Left lung (tissue), 10 donors: ENCODE results near the gene CAMK2G. TPM values are rescaled to one million over a fixed set of nuclear protein-coding genes. Genes with fewer than 3 reads are reported as not detected.

Source experiments
- ATAC-seq: fragments of 200-7000 bp; cut with Tn5 transposase; one replicate; pipeline ENCODE4 v1.9.1; 2020; ENCODE audit warnings: moderate library complexity
- DNase-seq, 4 donors: peaks; one replicate each; pipeline ENCODE4 v3.0.0-alpha.2; 2013 to 2020
- H3K27ac ChIP-seq, 2 donors: fragments of 200-600 bp; sonication (generic) in 1 of 2; one replicate each; pipeline versions ENCODE4 v1.5.0 to v1.8.0; 2020 to 2021
- H3K27me3 ChIP-seq, 2 donors: fragments of 200-600 bp; sonication (generic) in 1 of 2; one replicate each; pipeline versions ENCODE4 v1.5.0 to v1.8.0; 2020 to 2021
- H3K36me3 ChIP-seq, 2 donors: fragments of 200-600 bp; sonication (generic) in 1 of 2; one replicate each; pipeline versions ENCODE4 v1.5.0 to v1.8.0; 2020 to 2021
- H3K4me1 ChIP-seq, 2 donors: fragments of 200-600 bp; one replicate each; pipeline ENCODE4 v1.8.0; 2021
- H3K4me3 ChIP-seq, 2 donors: fragments of 200-600 bp; sonication (generic) in 1 of 2; one replicate each; pipeline versions ENCODE4 v1.5.0 to v1.8.0; 2020 to 2021; ENCODE audit warnings: mild to moderate bottlenecking in 1 of 2
- H3K9me3 ChIP-seq, 2 donors: fragments of 200-600 bp; sonication (generic) in 1 of 2; one replicate each; pipeline versions ENCODE4 v1.5.0 to v1.8.0; 2020 to 2021
- CTCF ChIP-seq, 2 donors: fragments of 200-600 bp; sonication (generic) in 1 of 2; IDR thresholded peaks; one replicate each; pipeline versions ENCODE4 v1.5.0 to v1.8.0; 2021; ENCODE audit warnings: antibody characterized with exemption in 2 of 2
- intact Hi-C, 2 donors: fragments of 100-400 bp; cut with DNase I; formaldehyde crosslinking; loops; one replicate each; pipeline versions ENCODE4 v1.11.2 to v1.14.2; 2022
- polyA plus RNA-seq, 6 donors: library from polyadenylated mRNA; unstranded; fragments of 120-200 nt; gene quantifications; one replicate each; pipeline ENCODE4 v1.2.1, GENCODE V29; 2013; ENCODE audit not compliant: insufficient read length in 6 of 6
- total RNA-seq, 2 donors: library from RNA; stranded (reverse); fragmentation: NEBNext Ultra II Directional; extraction: Animal tissue kit (Norgen Biotek cat#: 25700); gene quantifications; one replicate each; pipeline ENCODE4 v1.2.1, GENCODE V29; 2021
- donor health status: DM: no; HTN: yes; CAD: no.
- donor health status: DM: no; HTN: no; CAD: no.

Gene CAMK2G
- total and polyA plus RNA-seq, 8 donors, result 28.9 to 44.5 (median 35.4) TPM

- H3K9me3 ChIP-seq, result no peaks in the 10 kb centered on the region
- H3K4me3 ChIP-seq, result no peak overlapping the region
- TF ChIP-seq CTCF (IDR thresholded peaks at IDR 0.05), result no peak
- peaks cover 0 to 67% of the 10 kb centered on the region in 2 donors for H3K36me3 ChIP-seq
- ATAC-seq, result no peak
- no peak for DNase-seq
- H3K27me3 ChIP-seq, result no peaks in the 10 kb centered on the region
- intact Hi-C loops, result no loop called here
- H3K4me1 ChIP-seq, result peaks cover 5 to 51% of the 10 kb centered on the region in 2 donors
- no peak overlapping the region for H3K27ac ChIP-seq
Measured at GRCh38 chr10:73807471-73807870, 66.9 kb downstream of the CAMK2G start.

- intact Hi-C loops, result no loop called here
- Histone ChIP-seq H3K27me3 (no peaks in the 10 kb centered on the region), H3K9me3 (no peaks in the 10 kb centered on the region), H3K4me3 (no peak overlapping the region), H3K36me3 (peaks cover 0 to 78% of the 10 kb centered on the region in 2 donors), H3K27ac (no peak overlapping the region), H3K4me1 (peaks cover 5 to 45% of the 10 kb centered on the region in 2 donors)
- DNase-seq (no peak), ATAC-seq (no peak)
- TF ChIP-seq CTCF (IDR thresholded peaks at IDR 0.05), result no peak
Measured at GRCh38 chr10:73806176-73806950, 68.0 kb downstream of the CAMK2G start.

DNA sequence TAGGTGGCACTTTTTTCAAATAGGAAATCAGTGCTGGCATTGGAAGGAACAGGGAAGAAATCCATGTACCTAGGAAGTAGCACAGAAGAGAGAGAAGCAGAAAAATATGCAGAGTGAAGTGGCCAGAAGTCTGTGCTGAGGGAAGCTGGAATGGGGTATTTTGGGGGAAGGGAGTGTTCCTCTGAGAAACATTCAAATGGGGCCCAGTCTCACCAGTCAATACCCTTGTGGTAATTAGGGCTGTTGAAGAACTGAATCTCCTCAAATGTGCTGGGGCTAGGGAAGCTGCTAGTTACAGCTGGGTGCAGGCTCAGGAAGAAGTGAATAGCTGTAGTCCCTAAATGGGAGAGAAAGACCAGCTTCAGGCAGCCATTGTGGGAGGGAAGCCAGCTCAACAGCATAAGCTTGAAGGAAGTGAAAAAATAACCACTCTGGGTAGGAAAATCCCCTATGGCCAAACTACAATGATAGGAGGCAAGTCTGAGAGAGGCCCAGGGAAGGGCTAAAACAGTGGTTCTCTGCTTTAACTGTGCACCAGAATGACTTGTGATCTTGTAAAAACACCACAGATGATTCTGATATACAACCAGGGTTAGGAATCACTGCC lies 70.6 kb downstream of the CAMK2G start:
- Histone ChIP-seq H3K36me3 (peaks cover 0 to 98% of the 10 kb centered on the region in 2 donors), H3K4me1 (peaks cover 0 to 25% of the 10 kb centered on the region in 2 donors), H3K27me3 (no peaks in the 10 kb centered on the region), H3K9me3 (no peaks in the 10 kb centered on the region), H3K4me3 (no peak overlapping the region), H3K27ac (peak overlapping the region in 1 of 2 donors; percentile 1)
- TF ChIP-seq CTCF (IDR thresholded peaks at IDR 0.05), result no peak
- ATAC-seq (no peak), DNase-seq (no peak)
- intact Hi-C loops, result no loop called here

- Histone ChIP-seq H3K27ac (no peak overlapping the region), H3K27me3 (no peaks in the 10 kb centered on the region), H3K36me3 (peaks cover 0 to 100% of the 10 kb centered on the region in 2 donors), H3K4me3 (no peak overlapping the region), H3K9me3 (no peaks in the 10 kb centered on the region), H3K4me1 (peaks cover 0 to 18% of the 10 kb centered on the region in 2 donors)
- no peak for TF ChIP-seq CTCF (IDR thresholded peaks at IDR 0.05)
- ATAC-seq (no peak), DNase-seq (no peak)
- intact Hi-C loops, result no loop called here
Measured at GRCh38 chr10:73802276-73802991, 71.9 kb downstream of the CAMK2G start.

GRCh38 chr10:73801253-73801590 lies 73.1 kb downstream of the CAMK2G start:
- no peaks in the 10 kb centered on the region for H3K27me3 ChIP-seq
- ATAC-seq (no peak), DNase-seq (no peak)
- intact Hi-C loops, result no loop called here
- TF ChIP-seq CTCF (IDR thresholded peaks at IDR 0.05), result no peak
- peaks cover 0 to 6% of the 10 kb centered on the region in 2 donors for H3K4me1 ChIP-seq
- no peak overlapping the region for H3K4me3 ChIP-seq
- H3K9me3 ChIP-seq, result no peaks in the 10 kb centered on the region
- peaks cover 0 to 100% of the 10 kb centered on the region in 2 donors for H3K36me3 ChIP-seq
- H3K27ac ChIP-seq, result no peak overlapping the region
